Measurements from ENCODE around the gene EPM2AIP1. TPM values are rescaled to one million over a fixed set of nuclear protein-coding genes. Genes with fewer than 3 reads are reported as not detected.

Gene EPM2AIP1
- polyA plus RNA-seq, 2 of the 4 experiments (the other 2 are of a cell fraction) = 10.3 to 15.7 TPM

DNA sequence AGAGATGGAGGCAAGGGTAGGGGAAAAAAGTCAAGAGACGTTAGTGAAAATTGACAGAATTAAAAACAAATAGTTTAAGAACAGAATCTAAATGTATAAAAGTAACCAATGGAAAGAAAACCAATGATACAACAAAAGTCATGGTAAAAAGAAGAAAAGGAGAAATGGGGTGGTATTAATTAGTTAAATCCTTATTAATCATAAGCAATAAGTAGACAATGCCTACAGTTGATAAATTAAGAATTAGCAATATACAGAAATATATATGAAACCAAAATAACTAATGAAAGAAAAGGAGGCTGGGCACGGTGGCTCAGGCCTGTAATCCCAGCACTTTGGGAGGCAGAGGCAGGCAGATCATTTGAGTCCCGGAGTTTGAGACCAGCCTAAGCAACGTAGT is 23.8 kb downstream of the EPM2AIP1 start (continued):
- TF ChIP-seq TP53 (CRISPR knock-in tag; IDR thresholded peaks at IDR 0.05) (no peak), CHD4 (IDR thresholded peaks at IDR 0.05; ENCODE audit: borderline replicate concordance) (no peak), RFX5 (IDR thresholded peaks at IDR 0.05) (no peak)

DNA sequence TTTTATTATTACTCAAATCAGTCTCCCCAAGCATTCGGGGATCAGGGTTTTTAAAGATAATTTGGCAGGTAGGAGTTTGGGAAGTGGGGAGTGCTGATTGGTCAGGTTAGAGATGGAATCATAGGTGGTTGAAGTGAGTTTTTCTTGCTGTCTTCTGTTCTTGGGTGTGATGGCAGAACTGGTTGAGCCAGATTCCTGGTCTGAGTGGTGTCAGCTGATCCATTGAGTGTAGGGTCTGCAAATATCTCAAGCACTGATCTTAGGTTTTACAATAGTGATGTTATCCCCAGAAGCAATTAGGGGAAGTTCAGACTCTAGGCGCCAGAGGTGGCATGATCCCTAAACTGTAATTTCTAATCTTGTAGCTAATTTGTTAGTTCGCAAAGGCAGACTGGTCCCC is 27.5 kb downstream of the EPM2AIP1 start:
- no peaks in the 10 kb centered on the region for H3K9me3 ChIP-seq
- peaks cover 9% of the 10 kb centered on the region for H3K4me1 ChIP-seq
- CTCF ChIA-PET = interaction anchor here (0.7 kb wide), 1 partner anchor 173 kb away, joined by 3 read pairs; no protein-coding TSS in a partner anchor
- H3K27ac ChIP-seq = no peak overlapping the region
- DNase-seq (ENCODE audit: low read depth in 1 of 2, low spot score in 1 of 2) (no peak), ATAC-seq (no peak), FAIRE-seq (no peak)
- TF ChIP-seq JUNB (IDR thresholded peaks at IDR 0.05) (no peak), RAD21 (conservative IDR thresholded peaks at IDR 0.05 in 1 of 2, IDR thresholded peaks at IDR 0.05 in 1 of 2) (no peak), NPAS2 (CRISPR knock-in tag; IDR thresholded peaks at IDR 0.05; ENCODE audit: borderline replicate concordance) (no peak), BHLHE40 (IDR thresholded peaks at IDR 0.05; ENCODE audit: low read depth, low read length) (no peak), ZNF302 (CRISPR knock-in tag; IDR thresholded peaks at IDR 0.05) (no peak), TFCP2L1 (CRISPR knock-in tag; IDR thresholded peaks at IDR 0.05) (no peak), RARB (CRISPR knock-in tag; IDR thresholded peaks at IDR 0.05) (no peak)
- TF ChIP-seq, protein P1, sequence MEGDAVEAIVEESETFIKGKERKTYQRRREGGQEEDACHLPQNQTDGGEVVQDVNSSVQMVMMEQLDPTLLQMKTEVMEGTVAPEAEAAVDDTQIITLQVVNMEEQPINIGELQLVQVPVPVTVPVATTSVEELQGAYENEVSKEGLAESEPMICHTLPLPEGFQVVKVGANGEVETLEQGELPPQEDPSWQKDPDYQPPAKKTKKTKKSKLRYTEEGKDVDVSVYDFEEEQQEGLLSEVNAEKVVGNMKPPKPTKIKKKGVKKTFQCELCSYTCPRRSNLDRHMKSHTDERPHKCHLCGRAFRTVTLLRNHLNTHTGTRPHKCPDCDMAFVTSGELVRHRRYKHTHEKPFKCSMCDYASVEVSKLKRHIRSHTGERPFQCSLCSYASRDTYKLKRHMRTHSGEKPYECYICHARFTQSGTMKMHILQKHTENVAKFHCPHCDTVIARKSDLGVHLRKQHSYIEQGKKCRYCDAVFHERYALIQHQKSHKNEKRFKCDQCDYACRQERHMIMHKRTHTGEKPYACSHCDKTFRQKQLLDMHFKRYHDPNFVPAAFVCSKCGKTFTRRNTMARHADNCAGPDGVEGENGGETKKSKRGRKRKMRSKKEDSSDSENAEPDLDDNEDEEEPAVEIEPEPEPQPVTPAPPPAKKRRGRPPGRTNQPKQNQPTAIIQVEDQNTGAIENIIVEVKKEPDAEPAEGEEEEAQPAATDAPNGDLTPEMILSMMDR (IDR thresholded peaks at IDR 0.05) = no peak
- POLR2A ChIA-PET = no interaction called here
- no peak overlapping the region for H3K4me3 ChIP-seq
- WGBS (ENCODE audit: missing lambda C conversion rate) = 82% methylated on average over 3 of the region's 3 CpGs
- no peak overlapping the region for H3K4me2 ChIP-seq

DNA sequence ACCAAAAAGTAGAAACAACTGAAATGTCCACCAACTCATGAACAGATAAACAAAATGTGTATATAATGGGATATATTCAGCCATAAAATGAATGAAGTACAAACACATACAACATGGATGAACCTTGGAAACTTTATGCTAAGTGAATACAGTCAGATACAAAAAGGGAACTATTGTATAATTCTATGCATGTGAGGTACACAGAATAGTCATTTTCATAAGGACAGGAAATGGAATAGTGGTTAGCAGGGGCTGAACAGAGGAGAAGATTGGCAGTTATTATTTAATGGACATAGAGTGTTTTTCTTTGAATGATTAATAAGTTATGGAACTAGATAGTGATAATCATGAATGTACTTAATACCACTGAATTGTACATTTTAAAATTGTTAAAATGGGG is 28.1 kb downstream of the EPM2AIP1 start:
- H3K4me1 ChIP-seq = peaks cover 4% of the 10 kb centered on the region
- H3K4me2 ChIP-seq = no peak overlapping the region
- ChIA-PET CTCF (interaction anchor here (0.6 kb wide), 1 partner anchor 405 kb away, joined by 3 read pairs; no protein-coding TSS in a partner anchor), POLR2A (no interaction called here)
- no peak overlapping the region for H3K27ac ChIP-seq
- no peak for FAIRE-seq
- ATAC-seq = no peak
- H3K4me3 ChIP-seq = no peak overlapping the region
- DNase-seq (ENCODE audit: low read depth in 1 of 2, low spot score in 1 of 2) = no peak
- H3K9me3 ChIP-seq = no peaks in the 10 kb centered on the region
- TF ChIP-seq HEYL (CRISPR knock-in tag; IDR thresholded peaks at IDR 0.05) (no peak), ZC3H11A (IDR thresholded peaks at IDR 0.05) (no peak), NPAS2 (CRISPR knock-in tag; IDR thresholded peaks at IDR 0.05; ENCODE audit: borderline replicate concordance) (no peak), RNF2 (IDR thresholded peaks at IDR 0.05; ENCODE audit: borderline replicate concordance, low read depth) (no peak), ZFP36 (IDR thresholded peaks at IDR 0.05; ENCODE audit: borderline replicate concordance, partially characterized antibody) (no peak), CHD4 (IDR thresholded peaks at IDR 0.05; ENCODE audit: borderline replicate concordance) (no peak), PHF8 (IDR thresholded peaks at IDR 0.05; ENCODE audit: borderline replicate concordance, low read depth) (no peak), NR3C1 (IDR thresholded peaks at IDR 0.05) (no peak), SMC3 (IDR thresholded peaks at IDR 0.05) (no peak), ZNF302 (CRISPR knock-in tag; IDR thresholded peaks at IDR 0.05) (no peak), EP300 (IDR thresholded peaks at IDR 0.05) (no peak), RFX5 (IDR thresholded peaks at IDR 0.05) (no peak), RARB (CRISPR knock-in tag; IDR thresholded peaks at IDR 0.05) (no peak), EHF (CRISPR knock-in tag; IDR thresholded peaks at IDR 0.05) (no peak)
- TF ChIP-seq, protein P2, sequence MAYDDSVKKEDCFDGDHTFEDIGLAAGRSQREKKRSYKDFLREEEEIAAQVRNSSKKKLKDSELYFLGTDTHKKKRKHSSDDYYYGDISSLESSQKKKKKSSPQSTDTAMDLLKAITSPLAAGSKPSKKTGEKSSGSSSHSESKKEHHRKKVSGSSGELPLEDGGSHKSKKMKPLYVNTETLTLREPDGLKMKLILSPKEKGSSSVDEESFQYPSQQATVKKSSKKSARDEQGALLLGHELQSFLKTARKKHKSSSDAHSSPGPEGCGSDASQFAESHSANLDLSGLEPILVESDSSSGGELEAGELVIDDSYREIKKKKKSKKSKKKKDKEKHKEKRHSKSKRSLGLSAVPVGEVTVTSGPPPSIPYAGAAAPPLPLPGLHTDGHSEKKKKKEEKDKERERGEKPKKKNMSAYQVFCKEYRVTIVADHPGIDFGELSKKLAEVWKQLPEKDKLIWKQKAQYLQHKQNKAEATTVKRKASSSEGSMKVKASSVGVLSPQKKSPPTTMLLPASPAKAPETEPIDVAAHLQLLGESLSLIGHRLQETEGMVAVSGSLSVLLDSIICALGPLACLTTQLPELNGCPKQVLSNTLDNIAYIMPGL (CRISPR knock-in tag; IDR thresholded peaks at IDR 0.05; ENCODE audit: borderline replicate concordance) = no peak
- TF ChIP-seq, protein P3, sequence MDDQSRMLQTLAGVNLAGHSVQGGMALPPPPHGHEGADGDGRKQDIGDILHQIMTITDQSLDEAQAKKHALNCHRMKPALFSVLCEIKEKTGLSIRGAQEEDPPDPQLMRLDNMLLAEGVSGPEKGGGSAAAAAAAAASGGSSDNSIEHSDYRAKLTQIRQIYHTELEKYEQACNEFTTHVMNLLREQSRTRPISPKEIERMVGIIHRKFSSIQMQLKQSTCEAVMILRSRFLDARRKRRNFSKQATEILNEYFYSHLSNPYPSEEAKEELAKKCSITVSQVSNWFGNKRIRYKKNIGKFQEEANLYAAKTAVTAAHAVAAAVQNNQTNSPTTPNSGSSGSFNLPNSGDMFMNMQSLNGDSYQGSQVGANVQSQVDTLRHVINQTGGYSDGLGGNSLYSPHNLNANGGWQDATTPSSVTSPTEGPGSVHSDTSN (IDR thresholded peaks at IDR 0.05) = no peak
- TF ChIP-seq, protein P1 (IDR thresholded peaks at IDR 0.05) = no peak
- TF ChIP-seq, protein P4, sequence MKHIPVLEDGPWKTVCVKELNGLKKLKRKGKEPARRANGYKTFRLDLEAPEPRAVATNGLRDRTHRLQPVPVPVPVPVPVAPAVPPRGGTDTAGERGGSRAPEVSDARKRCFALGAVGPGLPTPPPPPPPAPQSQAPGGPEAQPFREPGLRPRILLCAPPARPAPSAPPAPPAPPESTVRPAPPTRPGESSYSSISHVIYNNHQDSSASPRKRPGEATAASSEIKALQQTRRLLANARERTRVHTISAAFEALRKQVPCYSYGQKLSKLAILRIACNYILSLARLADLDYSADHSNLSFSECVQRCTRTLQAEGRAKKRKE (CRISPR knock-in tag; IDR thresholded peaks at IDR 0.05; ENCODE audit: low read depth) = no peak
- TF ChIP-seq, protein P5, sequence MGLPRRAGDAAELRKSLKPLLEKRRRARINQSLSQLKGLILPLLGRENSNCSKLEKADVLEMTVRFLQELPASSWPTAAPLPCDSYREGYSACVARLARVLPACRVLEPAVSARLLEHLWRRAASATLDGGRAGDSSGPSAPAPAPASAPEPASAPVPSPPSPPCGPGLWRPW (IDR thresholded peaks at IDR 0.05) = no peak
